Measurements from ENCODE around the gene SPN. TPM values are rescaled to one million over a fixed set of nuclear protein-coding genes. Genes with fewer than 3 reads are reported as not detected.
A peak's percentile ranks its signal among the peaks of the same experiment; 100 is the strongest.

Gene SPN
- polyA plus RNA-seq, 2 of the 4 experiments (the other 2 are of a cell fraction) = 0.03 TPM; not detected in 1

DNA sequence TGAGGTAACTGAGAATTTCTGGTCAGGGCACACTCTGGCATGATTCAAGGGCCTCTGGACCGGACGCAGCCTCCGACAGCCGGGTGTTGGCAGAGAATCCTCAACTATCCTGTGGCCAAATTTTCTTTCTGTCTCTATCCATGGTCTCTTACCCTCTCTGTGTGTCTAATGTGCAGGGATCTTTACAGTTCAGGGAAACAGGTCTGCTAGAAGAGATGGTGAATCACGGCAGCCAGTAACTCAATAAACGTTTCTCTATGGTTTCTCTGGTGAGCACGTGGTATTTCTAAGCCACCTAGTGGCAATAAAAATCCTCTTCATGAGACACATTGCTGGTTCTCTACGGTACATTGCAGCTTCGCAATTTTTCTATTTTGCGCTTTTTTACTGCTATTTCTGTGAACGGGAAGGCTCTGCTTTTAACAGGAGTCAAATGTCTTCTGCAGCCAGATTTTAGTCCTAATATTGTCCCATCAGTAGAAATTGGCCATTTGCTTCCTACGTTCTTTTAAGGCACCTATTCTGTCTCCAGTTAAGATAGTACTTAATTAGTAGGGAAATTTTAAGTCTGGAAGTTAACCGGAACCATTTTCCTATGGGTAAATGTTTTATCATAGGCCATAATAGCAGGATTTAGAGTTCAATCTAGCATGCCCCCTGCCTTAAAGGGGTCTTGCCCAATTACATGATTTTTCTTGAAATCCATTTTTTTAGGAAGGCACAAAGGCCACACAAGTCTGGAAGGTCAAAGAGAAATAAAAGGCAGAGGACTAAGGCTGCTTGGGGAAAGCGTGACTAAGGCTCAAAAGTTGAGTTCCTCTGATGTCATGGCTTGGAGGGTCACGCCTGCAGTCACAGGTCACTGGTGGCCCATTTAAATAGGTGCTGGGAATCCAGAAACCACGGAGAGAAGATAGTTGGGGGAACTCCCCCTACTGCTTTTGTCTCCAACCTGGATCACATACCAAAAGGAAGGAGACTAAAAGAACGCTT is 47.5 kb downstream of the SPN start (continued):
- TF ChIP-seq, protein P1, sequence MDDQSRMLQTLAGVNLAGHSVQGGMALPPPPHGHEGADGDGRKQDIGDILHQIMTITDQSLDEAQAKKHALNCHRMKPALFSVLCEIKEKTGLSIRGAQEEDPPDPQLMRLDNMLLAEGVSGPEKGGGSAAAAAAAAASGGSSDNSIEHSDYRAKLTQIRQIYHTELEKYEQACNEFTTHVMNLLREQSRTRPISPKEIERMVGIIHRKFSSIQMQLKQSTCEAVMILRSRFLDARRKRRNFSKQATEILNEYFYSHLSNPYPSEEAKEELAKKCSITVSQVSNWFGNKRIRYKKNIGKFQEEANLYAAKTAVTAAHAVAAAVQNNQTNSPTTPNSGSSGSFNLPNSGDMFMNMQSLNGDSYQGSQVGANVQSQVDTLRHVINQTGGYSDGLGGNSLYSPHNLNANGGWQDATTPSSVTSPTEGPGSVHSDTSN (IDR thresholded peaks at IDR 0.05) = no peak
- TF ChIP-seq FOSL2 (IDR thresholded peaks at IDR 0.05) = no peak
- no peak; the same call in 1 of the 2 replicates for TF ChIP-seq FOSL2 (CRISPR knock-in tag; IDR thresholded peaks at IDR 0.05)
- no peak for TF ChIP-seq JUN (IDR thresholded peaks at IDR 0.05)
- TF ChIP-seq EHMT2 (IDR thresholded peaks at IDR 0.05; ENCODE audit: low read depth) = no peak
- no peak for TF ChIP-seq ZFP36 (IDR thresholded peaks at IDR 0.05; ENCODE audit: borderline replicate concordance, partially characterized antibody)
- no peak for TF ChIP-seq CEBPB (IDR thresholded peaks at IDR 0.05)
- no peak for TF ChIP-seq TP53 (CRISPR knock-in tag; IDR thresholded peaks at IDR 0.05)
- no peak for TF ChIP-seq FOSB (CRISPR knock-in tag; IDR thresholded peaks at IDR 0.05)
- TF ChIP-seq, protein P2, sequence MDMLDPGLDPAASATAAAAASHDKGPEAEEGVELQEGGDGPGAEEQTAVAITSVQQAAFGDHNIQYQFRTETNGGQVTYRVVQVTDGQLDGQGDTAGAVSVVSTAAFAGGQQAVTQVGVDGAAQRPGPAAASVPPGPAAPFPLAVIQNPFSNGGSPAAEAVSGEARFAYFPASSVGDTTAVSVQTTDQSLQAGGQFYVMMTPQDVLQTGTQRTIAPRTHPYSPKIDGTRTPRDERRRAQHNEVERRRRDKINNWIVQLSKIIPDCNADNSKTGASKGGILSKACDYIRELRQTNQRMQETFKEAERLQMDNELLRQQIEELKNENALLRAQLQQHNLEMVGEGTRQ (IDR thresholded peaks at IDR 0.05) = peak; percentile 77
- TF ChIP-seq KDM1A (IDR thresholded peaks at IDR 0.05; ENCODE audit: low read depth) = no peak
- TF ChIP-seq TFCP2L1 (CRISPR knock-in tag; IDR thresholded peaks at IDR 0.05) = no peak
- no peak for TF ChIP-seq NFE2L2 (conservative IDR thresholded peaks at IDR 0.05; ENCODE audit: low read length)
- no peak for TF ChIP-seq EP300 (IDR thresholded peaks at IDR 0.05)
- peak; percentile 43; the same call in 2 of the 3 replicates for TF ChIP-seq SMC3 (IDR thresholded peaks at IDR 0.05)
- TF ChIP-seq ZC3H11A (IDR thresholded peaks at IDR 0.05) = no peak
- no peak for TF ChIP-seq BHLHE40 (IDR thresholded peaks at IDR 0.05; ENCODE audit: low read depth, low read length)
- no peak for TF ChIP-seq HEYL (CRISPR knock-in tag; IDR thresholded peaks at IDR 0.05)
- peak; percentile 80; the same call in 1 of the 2 replicates for TF ChIP-seq MYC (IDR thresholded peaks at IDR 0.05; ENCODE audit: borderline replicate concordance, low read length)
- TF ChIP-seq, protein P3, sequence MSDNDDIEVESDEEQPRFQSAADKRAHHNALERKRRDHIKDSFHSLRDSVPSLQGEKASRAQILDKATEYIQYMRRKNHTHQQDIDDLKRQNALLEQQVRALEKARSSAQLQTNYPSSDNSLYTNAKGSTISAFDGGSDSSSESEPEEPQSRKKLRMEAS (IDR thresholded peaks at IDR 0.05) = peak; percentile 96
- no peak for TF ChIP-seq HOXB5 (CRISPR knock-in tag; IDR thresholded peaks at IDR 0.05)
- TF ChIP-seq CHD4 (IDR thresholded peaks at IDR 0.05; ENCODE audit: borderline replicate concordance) = no peak
- no peak for TF ChIP-seq RNF2 (IDR thresholded peaks at IDR 0.05; ENCODE audit: borderline replicate concordance, low read depth)
- no peak for TF ChIP-seq CBX8 (IDR thresholded peaks at IDR 0.05)
- TF ChIP-seq POLR2A (IDR thresholded peaks at IDR 0.05; ENCODE audit: low read length) = no peak
- TF ChIP-seq, protein P4, sequence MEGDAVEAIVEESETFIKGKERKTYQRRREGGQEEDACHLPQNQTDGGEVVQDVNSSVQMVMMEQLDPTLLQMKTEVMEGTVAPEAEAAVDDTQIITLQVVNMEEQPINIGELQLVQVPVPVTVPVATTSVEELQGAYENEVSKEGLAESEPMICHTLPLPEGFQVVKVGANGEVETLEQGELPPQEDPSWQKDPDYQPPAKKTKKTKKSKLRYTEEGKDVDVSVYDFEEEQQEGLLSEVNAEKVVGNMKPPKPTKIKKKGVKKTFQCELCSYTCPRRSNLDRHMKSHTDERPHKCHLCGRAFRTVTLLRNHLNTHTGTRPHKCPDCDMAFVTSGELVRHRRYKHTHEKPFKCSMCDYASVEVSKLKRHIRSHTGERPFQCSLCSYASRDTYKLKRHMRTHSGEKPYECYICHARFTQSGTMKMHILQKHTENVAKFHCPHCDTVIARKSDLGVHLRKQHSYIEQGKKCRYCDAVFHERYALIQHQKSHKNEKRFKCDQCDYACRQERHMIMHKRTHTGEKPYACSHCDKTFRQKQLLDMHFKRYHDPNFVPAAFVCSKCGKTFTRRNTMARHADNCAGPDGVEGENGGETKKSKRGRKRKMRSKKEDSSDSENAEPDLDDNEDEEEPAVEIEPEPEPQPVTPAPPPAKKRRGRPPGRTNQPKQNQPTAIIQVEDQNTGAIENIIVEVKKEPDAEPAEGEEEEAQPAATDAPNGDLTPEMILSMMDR (IDR thresholded peaks at IDR 0.05) = peak; percentile 55; the same call in 2 of the 3 replicates
- TF ChIP-seq RFX5 (IDR thresholded peaks at IDR 0.05) = no peak
- TF ChIP-seq, protein P5, sequence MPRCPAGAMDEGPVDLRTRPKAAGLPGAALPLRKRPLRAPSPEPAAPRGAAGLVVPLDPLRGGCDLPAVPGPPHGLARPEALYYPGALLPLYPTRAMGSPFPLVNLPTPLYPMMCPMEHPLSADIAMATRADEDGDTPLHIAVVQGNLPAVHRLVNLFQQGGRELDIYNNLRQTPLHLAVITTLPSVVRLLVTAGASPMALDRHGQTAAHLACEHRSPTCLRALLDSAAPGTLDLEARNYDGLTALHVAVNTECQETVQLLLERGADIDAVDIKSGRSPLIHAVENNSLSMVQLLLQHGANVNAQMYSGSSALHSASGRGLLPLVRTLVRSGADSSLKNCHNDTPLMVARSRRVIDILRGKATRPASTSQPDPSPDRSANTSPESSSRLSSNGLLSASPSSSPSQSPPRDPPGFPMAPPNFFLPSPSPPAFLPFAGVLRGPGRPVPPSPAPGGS (IDR thresholded peaks at IDR 0.05) = no peak
- TF ChIP-seq CHD2 (IDR thresholded peaks at IDR 0.05; ENCODE audit: low read length, partially characterized antibody) = no peak
- no peak for TF ChIP-seq GATA3 (IDR thresholded peaks at IDR 0.05; ENCODE audit: borderline replicate concordance)
- TF ChIP-seq FOXS1 (CRISPR knock-in tag; IDR thresholded peaks at IDR 0.05) = no peak
- no peak for TF ChIP-seq RARB (CRISPR knock-in tag; IDR thresholded peaks at IDR 0.05)
- TF ChIP-seq RAD21 (conservative IDR thresholded peaks at IDR 0.05 in 1 of 2, IDR thresholded peaks at IDR 0.05 in 1 of 2) = peak in 1 of 2 experiments; percentile 37; a peak in 2 of 5 replicates
- TF ChIP-seq ZSCAN20 (CRISPR knock-in tag; IDR thresholded peaks at IDR 0.05) = no peak
- TF ChIP-seq, protein P6, sequence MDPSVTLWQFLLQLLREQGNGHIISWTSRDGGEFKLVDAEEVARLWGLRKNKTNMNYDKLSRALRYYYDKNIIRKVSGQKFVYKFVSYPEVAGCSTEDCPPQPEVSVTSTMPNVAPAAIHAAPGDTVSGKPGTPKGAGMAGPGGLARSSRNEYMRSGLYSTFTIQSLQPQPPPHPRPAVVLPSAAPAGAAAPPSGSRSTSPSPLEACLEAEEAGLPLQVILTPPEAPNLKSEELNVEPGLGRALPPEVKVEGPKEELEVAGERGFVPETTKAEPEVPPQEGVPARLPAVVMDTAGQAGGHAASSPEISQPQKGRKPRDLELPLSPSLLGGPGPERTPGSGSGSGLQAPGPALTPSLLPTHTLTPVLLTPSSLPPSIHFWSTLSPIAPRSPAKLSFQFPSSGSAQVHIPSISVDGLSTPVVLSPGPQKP (IDR thresholded peaks at IDR 0.05; ENCODE audit: low read depth, low read length) = no peak
- TF ChIP-seq MAZ (IDR thresholded peaks at IDR 0.05; ENCODE audit: borderline replicate concordance, low read depth, low read length) = no peak
- no peak for TF ChIP-seq NPAS2 (CRISPR knock-in tag; IDR thresholded peaks at IDR 0.05; ENCODE audit: borderline replicate concordance)
- no peak for TF ChIP-seq HOXB13 (CRISPR knock-in tag; IDR thresholded peaks at IDR 0.05; ENCODE audit: low read depth)
- TF ChIP-seq ESRRA (IDR thresholded peaks at IDR 0.05; ENCODE audit: borderline replicate concordance, low read length) = no peak

Measured in A549 (cell line).